Amniotic stem cell (primary cell): Measurements from ENCODE around the gene SPOCK1.

Experiments
- DNase-seq: peaks from one replicate; lab custom pipeline; 2025; lab: John Stamatoyannopoulos, UW

Gene SPOCK1

DNA sequence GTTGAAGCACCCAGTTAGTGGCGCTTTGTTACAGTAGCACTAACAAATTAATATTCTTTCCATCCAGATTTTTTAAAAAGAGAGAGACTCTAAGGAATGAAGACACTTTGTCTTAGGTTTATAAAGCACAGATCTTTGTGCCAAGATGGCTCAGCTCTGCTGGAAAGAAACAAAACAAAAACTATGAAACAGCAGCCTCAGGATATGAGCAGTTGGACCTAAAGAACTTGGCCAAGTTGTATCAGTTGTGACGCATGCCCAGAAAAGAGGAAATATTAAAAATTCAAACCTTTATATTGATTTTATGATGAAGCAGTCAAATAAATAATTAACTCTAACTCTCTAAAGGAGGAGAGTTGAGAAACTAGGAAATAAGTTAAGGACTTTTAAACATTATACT lies 427.2 kb downstream of the SPOCK1 start:
- no peak for DNase-seq

DNA sequence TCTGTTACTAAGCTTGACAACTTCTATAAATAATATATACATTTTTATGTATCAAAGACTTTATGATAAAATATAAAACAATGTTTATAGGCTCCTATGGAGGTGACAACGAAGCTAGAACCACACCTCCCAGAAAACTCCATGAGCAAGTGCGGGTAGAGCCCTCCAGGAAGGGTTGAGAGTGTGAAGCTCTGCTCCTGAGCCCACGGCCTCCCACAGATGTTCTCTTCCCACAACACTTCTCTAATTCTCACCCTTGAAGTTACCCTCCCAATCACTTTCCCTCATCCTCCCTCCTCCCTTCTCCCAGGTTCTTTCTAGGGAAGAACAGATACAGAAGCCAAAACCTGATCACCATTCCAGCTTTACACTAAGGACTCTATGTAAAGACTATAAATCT lies 427.6 kb downstream of the SPOCK1 start:
- no peak for DNase-seq

DNA sequence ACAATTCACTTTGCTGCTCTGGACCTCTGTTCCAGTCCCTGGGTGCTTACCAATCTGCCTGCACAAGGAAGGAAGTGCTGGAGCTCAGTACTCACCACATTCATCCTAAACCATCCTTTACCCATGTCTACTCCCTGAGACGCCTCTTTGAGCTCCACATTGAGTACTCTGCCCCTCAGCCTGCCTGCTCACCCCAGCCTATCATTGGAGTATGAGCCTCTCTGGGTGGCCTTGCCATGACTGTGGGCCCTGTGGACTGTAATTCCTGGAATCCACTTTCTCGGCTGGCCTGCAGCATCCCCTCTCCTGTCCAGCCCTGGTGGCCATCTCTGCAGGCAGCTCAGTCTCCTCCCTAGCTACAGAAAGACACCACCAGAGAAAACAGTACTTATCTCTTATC lies 428.6 kb downstream of the SPOCK1 start:
- no peak for DNase-seq

DNA sequence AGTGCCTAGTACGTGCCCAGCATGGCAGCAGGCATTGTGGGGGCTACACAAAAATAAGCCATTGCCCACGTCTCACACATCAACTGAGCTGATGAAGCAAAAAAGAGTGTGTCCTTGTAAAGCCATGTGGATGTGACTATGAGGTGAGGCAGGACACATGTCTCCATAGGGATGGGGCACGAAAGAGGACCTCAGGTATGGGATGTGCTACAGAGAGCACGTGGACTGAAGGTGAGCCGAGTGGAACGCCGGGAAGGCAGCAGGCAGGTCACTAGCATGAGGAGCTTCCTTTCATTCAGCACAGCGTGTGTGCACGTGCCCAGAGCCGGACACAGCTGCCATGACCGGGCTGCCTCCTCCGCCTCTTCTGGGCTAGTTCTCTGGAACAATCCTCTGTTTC lies 429.8 kb downstream of the SPOCK1 start:
- no peak for DNase-seq

DNA sequence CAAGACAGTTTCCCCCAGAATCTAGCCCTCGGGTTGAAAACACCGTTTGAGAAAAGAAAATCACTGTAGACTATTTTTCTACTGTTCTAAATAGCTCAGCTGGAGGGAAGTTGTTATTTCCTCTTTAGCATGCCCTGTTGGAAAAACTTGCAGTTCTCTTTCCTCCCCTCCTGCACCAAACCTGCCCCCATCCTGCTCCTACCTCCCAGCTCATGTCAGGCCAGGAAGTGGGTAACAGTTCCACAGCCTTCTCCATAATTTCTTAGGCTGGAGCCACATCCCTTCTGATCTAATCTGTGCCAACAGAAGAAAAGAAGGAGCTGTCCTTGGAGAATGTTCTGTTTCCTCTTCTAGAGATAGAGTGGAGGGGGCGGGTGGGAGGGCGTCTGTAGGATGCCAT lies 437.7 kb downstream of the SPOCK1 start:
- DNase-seq: no peak

DNA sequence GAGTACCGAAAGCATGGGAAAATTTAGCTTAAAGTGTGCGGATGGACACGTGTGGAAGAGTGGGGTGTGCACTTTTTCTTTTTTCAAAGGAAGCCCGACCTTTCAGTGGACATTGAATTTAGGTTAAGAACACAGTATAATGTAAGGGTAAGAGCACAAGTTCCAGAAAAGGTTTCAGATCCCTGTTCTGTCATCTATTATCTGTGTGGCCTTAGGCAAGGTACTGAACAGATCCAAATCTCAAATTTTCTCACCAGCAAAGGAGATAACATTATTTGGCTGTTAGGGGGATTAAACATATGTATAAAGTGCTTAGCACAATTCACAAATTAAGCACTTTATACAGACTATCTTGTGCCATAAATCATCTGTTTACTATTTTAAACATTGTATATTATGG lies 441.0 kb downstream of the SPOCK1 start:
- no peak for DNase-seq

DNA sequence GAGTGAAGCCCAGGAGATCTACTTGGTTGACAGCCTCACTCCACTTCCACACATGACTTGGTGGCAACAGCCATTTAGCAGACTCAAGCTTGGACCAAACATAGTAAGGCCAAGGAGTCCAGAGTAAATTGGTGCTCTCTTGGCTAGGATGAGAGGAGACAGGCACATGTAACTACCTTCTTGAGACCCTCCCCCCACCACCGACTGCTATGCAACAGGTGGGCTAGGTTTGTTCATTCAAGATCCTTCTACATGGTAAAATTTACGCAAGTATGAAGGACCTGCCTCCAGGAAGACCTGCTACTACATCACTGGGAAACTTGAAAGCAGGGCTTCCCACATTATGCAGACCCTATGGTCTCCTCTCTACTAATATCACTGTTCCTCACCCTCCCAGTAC lies 442.4 kb downstream of the SPOCK1 start:
- DNase-seq: no peak

DNA sequence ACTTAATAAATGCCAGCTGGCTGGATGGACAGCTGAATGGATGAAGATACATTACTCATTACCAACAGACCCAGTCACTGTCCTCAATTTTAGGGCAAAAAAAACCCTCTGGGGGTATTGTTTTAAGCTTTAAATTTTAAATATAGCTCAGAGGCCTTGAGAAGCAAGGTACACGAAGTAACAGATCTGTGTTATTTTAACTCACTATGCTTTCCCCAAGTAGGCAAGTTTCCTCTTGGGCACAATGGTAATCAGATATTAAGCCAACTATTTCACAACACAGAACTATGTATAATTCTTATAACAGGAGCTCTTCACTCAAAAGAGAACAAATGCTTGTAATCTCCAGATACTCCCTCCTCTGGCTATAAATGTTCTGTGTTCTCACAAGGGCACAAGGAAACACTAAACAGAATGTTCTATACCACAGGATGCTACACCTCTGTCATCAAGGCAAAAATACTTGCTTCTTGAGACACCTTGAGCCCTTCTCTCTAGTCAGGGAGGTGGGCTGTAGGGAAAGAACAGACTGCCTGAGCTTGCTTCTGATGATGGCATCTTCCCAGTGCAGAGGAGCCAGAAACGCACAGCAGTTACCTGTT lies 443.8 kb downstream of the SPOCK1 start:
- no peak for DNase-seq

DNA sequence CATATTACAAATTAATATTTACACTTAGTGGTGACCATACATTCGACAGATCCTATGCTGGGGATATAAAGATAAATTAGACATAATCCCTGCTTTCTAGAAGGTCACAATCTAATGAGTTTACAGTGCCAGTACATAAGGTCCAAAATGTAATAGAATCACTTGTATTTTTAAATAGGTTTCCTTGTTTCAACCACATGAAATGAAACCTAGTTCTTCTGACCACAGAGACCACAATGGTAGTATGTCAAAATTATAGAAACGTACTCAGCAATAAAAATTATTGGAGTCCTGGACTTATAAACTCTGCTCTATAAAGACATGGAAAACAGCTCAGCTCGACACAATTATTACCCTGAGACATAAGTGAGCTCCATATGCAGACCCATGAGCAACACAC lies 444.3 kb downstream of the SPOCK1 start:
- DNase-seq: no peak

DNA sequence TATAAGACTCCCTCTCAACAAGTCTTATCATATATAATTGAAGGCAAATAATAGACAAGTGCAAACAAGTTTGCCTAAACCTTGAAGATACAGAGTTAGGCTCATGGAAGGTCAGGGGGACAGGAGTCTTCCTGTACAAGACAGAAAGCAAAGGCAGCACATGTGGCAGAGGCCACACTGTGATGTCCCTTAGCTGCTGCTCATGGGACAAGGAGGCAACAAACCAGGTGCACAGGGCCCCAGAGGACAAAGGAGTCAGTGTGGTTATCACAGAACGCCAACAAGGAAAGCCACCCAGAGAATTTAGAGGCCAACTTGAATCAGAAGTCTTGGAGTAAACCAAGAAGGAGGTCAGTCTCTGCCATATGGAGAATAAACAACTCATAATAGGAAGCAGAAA lies 444.8 kb downstream of the SPOCK1 start:
- no peak for DNase-seq

DNA sequence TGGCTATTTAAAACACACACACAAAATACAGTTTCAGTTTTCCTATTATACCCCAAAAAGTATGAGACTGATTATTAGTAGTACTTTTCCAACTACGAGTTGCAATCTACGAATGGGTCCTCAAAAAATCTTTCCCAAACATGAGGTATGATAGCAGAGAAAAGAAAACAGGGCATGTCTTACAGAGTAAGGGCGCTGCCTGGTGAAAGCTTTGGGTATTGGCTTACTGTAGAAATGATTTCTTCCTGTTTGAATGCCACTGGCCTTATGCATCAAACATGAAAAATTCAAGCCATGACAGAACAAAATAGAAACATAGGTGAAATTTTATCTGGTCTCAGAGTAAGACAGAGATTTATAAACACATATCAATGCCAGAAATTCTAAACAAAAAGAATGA lies 448.0 kb downstream of the SPOCK1 start:
- DNase-seq: no peak

DNA sequence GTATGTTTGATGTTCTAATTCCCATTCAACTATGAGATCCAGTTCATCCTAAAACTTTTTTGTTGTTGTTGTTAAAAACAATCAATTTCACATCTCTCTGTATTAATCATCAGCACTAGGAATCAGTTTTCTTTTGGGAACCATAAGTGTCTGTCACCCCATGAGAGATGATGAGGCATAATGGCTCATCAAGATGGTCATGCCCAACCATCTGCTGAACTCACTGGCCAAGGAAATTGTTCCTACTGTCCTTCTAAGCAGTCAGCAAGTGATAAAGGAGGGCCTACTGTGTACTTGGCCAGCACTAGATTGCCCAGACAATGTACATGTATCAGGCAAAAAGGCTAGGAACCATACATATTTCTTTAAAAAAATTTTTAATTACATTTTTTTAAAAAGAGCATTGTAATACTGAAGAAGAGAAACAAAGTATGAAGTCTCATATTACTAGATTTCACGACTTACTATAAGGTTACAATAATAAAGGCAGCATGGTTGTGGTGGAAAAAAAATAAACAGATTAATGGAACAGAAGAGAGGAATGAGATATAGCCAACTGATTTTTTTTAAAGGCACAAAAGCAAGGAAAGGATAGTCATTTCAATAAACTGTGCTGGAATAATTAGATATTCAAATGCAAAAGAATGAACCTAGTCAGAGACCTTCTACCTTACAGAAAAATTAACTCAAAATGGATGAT lies 458.3 kb downstream of the SPOCK1 start:
- no peak for DNase-seq

DNA sequence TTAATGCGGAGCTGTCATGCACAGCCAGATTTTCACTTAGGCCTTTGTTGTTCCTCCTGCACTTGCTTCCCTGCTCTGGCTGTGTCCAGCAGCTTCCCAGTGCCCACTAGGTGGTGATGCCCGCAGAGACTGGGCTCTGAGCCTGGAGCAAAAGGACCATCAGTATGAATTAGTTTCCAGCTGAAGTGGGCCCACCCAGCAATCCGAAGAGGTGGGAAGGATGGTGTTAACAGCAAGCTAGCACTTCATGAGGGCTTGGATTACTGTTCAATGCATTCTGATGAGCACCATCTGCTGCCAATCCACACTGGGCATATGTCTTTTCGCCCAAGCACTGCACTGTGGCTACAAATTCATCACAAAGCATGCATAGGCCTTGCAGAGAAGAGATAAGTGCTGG lies 459.1 kb downstream of the SPOCK1 start:
- DNase-seq: no peak

DNA sequence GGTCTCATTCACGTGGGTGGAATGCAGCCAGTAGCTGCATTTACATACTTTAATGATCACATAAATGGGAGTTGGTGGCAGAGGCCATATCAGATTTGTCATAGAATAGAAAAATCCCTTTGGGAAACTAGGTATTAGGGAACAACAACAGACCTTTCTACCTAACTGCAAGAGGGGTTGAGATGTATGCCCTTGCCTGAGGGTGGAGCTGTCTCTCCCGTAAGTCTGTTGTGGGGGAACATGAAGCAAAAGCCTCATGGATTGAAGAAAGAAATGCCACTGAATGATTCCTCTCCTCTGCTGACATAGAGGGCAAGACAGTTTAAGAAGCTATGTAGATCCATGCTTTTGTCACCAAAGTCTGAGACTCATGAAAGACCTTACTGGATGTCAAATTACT lies 461.3 kb downstream of the SPOCK1 start:
- no peak for DNase-seq

DNA sequence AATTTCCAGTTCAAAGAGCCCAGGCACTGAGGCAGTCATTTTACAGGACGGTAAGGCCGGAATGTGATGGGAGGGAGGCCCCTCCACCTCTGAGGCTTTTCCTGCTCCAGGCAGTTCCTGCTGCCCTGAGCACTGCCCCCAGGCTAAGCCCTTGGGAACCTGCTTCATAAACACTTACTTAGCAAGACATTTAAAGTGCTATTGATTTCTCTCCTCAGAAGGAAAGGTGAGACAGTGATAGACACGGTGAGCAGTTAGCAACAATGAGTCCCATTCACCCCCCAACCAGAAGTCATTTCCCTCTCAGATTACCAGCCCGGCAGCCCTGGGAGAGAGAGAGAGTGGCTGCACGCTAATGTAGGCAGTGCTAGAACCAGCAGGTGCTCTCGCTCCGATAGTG lies 462.5 kb downstream of the SPOCK1 start:
- DNase-seq: no peak

DNA sequence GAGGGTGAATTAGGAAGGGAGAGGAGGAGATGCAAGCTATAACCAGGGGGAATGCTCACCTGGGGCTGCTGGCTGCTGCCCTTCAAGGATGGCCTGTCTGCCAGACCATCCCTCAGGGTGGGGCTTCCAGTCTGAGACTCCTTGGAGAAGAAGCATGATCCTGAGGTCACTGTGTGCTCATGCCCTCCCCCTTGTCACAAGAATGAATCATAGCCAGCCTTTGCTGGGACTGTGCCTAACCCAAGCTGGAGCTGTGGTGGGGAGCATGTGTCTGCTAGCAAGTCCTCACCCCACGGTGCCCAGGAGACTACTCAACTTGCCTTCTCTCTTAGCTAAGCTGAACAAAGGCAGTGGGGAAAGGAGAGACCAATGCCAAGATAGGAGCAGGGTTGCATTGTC lies 463.6 kb downstream of the SPOCK1 start:
- DNase-seq: no peak

DNA sequence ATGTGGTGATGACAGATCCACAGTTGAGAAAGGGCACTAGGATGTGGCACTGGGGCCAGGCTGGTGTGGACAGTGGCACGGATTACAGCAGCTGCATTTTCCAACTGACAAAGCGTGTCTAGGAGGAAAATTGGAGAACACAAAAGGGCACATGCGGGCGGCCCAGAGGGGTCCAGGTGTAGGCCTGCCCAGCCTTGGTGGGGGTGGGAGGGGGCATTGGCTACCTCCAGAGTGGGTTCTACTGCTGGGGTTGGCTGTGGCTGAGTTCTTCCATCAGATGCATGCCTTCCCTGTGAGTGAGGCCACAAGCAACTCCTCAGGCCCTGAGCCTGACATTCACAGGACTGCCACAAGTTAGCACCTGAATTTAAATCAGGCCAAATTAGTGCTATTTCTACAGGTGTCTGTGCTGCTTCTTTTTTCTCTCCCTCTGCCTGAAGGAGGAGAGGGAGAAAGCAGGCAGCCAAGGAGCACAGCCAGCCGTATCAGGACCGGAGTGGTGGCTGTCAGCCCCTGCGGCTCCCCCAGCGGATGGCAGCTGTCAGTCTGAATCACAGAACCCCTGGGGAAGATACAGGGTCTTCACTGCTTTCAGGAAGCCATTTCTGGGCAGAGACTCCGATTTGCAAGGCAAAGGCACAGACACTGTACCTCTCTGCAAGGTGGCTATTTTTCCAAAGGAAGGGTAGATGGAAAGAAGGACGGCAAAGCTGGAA lies 464.2 kb downstream of the SPOCK1 start:
- no peak for DNase-seq

DNA sequence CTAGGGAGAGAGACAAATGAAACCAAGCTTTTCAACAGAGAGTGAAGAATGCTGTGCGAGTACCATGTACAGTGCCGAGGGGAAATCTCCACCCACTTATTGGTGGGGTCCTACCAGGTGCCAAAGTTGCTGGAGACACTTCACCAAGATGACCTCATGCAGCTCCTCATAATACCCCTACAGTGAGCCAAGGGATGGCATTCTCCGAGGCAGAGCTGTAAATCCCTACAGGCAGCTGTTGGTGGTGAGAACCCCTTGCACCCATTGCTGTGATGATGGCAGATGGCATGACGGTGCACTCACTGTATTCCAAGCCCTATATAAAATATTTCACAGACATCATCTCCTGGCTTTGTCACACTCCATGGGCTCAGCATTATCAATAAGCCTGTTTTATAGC lies 464.9 kb downstream of the SPOCK1 start:
- DNase-seq: no peak

DNA sequence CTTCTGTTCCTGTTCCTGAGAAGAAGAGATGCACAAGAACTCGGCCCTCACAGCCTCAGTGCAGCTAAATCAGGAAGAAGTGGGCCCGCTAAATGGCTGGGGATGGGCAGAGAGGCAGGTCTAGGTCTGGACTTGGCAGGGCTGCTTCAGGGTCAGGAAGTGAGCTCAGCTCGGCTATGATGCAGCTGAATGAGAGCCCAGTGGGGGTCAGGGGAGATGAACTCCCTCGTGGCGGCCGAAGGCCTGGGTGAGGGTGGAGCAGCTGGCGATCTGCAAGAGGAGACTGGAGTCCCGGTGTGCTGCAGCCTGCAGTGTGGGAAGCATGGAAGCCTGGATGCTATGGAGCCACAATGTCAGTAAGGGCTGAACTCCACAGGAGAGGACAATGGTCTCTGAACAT lies 466.2 kb downstream of the SPOCK1 start:
- no peak for DNase-seq

DNA sequence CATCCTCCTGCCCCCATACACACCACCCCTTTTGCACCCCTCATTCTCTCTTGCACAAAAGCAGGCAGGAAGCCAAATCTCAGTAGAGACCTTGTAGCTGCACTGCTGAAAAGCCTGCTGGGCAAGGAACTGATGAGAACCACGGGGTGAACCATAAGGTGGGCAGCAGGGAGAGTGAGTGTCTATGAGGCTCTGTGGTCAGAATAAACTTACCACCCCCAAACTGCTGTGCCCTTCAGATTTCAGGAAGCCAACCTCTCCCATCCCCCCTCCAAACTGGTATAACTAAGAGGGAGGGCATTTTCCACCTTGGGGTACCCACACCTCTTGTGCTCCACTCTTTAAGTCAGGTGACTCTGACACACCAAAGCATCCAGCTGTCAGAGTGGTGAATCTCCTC lies 471.4 kb downstream of the SPOCK1 start:
- no peak for DNase-seq

DNA sequence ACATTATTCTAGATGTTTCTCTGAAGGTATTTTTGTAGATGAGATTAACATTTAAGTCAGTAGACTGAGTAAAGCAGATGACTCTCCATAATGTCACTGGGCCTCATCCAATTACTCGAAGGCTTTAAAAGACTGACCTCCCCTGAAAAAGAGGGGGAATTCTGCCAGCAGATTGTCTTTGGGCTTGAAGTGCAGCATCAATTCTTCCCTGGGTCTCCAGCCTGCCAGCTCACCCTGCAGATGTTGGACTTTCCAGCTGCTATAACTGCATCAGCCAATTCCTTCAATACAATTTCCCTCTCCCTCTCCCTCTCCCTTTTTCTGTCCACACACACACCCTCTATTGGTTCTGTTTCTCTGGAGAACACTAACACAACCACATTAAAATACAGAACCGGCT lies 472.8 kb downstream of the SPOCK1 start:
- DNase-seq: no peak

DNA sequence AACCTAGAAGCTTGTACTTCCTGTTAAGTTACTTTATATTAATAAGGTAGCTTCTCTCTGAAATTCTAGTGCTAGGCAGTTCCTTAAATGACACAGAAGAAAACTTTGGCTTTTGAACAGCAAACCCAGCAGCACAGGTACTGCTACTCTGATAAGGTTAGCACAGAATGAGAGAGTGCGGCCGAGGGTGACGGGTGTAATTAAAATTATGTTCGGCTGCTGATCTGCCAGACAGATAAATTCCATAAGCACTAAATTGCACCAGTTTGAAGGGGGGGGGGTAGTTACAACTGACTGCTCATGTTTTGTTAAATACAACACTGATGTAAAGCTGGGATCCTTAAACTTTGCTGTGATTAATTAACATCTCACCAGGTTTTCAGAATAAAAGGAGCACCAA lies 475.1 kb downstream of the SPOCK1 start:
- no peak for DNase-seq

DNA sequence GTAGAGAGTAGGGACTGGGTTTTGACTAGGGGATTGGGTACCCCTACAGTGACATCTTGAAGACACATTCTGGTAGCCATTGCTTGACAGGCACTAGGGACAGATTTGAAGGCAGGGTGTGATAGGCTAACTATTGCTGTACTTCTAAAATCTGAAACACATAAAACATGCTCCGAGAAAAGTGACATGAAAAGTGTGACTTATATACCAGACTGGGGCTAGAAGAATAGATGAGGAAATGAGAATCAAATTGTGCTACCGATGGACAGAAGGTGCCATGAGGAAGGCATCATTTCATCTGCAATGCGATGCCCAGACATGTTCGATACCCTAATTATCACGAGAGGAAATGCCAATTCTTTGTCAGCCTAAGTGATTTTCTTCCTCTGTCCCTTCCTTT lies 475.8 kb downstream of the SPOCK1 start:
- DNase-seq: no peak

DNA sequence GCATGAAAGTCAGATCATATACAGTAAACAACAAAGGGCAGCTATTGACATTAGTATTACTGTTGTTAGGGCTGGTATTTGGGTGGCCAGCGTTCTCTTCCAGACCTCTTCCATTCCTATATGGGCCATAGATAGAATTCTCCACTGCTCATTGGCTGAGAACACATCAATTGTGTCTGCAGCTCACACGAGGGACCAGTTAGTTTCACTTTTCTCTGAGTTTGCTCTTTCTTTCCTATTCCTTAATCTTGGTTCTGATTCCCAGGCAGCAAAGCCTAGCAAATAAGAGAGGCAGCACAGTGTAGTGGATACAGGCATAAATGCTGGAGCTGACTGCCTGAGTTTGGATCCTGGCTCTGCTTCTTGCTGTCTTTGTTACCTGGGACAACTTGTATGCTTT lies 476.4 kb downstream of the SPOCK1 start:
- no peak for DNase-seq
